Bronchial epithelial cell (primary cell): ENCODE data around the gene DSCAML1. TPM values are rescaled to one million over a fixed set of nuclear protein-coding genes. Genes with fewer than 3 reads are reported as not detected.
"Not testable (repeated sequence)": the region's sequence is repeated elsewhere in the genome, so short reads cannot be mapped to it uniquely, and the experiment has no call there.

ENCODE experiments used
- DNase-seq: peaks from one replicate; pipeline ENCODE4 v3.0.0-alpha.2; 2010; ENCODE audit warnings: low read depth
- FAIRE-seq: peaks from 2 replicates; lab custom pipeline; 2011; peaks lifted over from hg19 to GRCh38; lab: Jason Lieb, UNC
- H3K27me3 ChIP-seq: 2 replicates; pipeline ENCODE4 v1.5.1; 2011; ENCODE audit warnings: low read length; ENCODE audit not compliant: control insufficient read depth, insufficient read depth
- H3K36me3 ChIP-seq: 2 replicates; pipeline ENCODE4 v1.5.1; 2011; ENCODE audit warnings: low read length; ENCODE audit not compliant: control insufficient read depth, insufficient read depth
- H3K4me3 ChIP-seq: 2 replicates; pipeline ENCODE4 v1.5.1; 2011; ENCODE audit warnings: mild to moderate bottlenecking, low read depth, low read length, control low read depth
- CTCF ChIP-seq: IDR thresholded peaks from 2 replicates; pipeline ENCODE4 v1.5.1; 2011; ENCODE audit warnings: mild to moderate bottlenecking, moderate library complexity, low read length, control low read depth, inconsistent platforms; ENCODE audit not compliant: insufficient read depth, severe bottlenecking
- total RNA-seq: library from RNA; depleted of rRNA; stranded (reverse); fragments of >200 nt; gene quantifications from 2 replicates; pipeline ENCODE4 v1.2.1, GENCODE V29; 2014

Gene DSCAML1
- total RNA-seq, 1 donor from 2014 or later, result under 0.01 TPM

- FAIRE-seq (no peak), DNase-seq (no peak)
- Histone ChIP-seq H3K36me3 (no peaks in the 10 kb centered on the region), H3K27me3 (peaks cover 2% of the 10 kb centered on the region), H3K4me3 (no peak overlapping the region)
- TF ChIP-seq CTCF, result no peak
These were observed 17.3 kb upstream of the DSCAML1 start for GRCh38 chr11:117814204-117814765.

- H3K36me3 ChIP-seq, FAIRE-seq, DNase-seq, H3K27me3 ChIP-seq, H3K4me3 ChIP-seq: not testable (repeated sequence)
These were observed 13.0 kb upstream of the DSCAML1 start for GRCh38 chr11:117810056-117810451.

- Histone ChIP-seq H3K27me3 (peaks cover 5% of the 10 kb centered on the region), H3K36me3 (no peaks in the 10 kb centered on the region), H3K4me3 (no peak overlapping the region)
- TF ChIP-seq CTCF, result peak; percentile 76
- FAIRE-seq (peak; percentile 76), DNase-seq (peak; percentile 39)
These were observed 12.4 kb upstream of the DSCAML1 start for GRCh38 chr11:117809236-117810055.

GRCh38 chr11:117808784-117809183 is 11.8 kb upstream of the DSCAML1 start:
- no peak overlapping the region for H3K4me3 ChIP-seq
- no peak for TF ChIP-seq CTCF
- peaks cover 5% of the 10 kb centered on the region for H3K27me3 ChIP-seq
- no peaks in the 10 kb centered on the region for H3K36me3 ChIP-seq
- DNase-seq, result no peak
- FAIRE-seq, result no peak

- Histone ChIP-seq H3K27me3 (peaks cover 5% of the 10 kb centered on the region), H3K4me3 (no peak overlapping the region), H3K36me3 (no peaks in the 10 kb centered on the region)
- no peak for FAIRE-seq
- DNase-seq, result peak; percentile 35
- TF ChIP-seq CTCF, result peak; percentile 80
These were observed 10.7 kb upstream of the DSCAML1 start for GRCh38 chr11:117807482-117808327.

GRCh38 chr11:117806846-117807245 is 9.8 kb upstream of the DSCAML1 start:
- TF ChIP-seq CTCF, result no peak
- H3K27me3 ChIP-seq, result peaks cover 7% of the 10 kb centered on the region
- DNase-seq (no peak), FAIRE-seq (no peak)
- H3K4me3 ChIP-seq, result no peak overlapping the region
- H3K36me3 ChIP-seq, result no peaks in the 10 kb centered on the region
